Right ventricle myocardium superior (tissue), 1 donor: ENCODE data around the gene RGR. TPM values are rescaled to one million over a fixed set of nuclear protein-coding genes. Genes with fewer than 3 reads are reported as not detected.

Source experiments
- ATAC-seq: fragments of 200-7000 bp; cut with Tn5 transposase; one replicate; pipeline ENCODE4 v1.9.1; 2020; ENCODE audit warnings: mild to moderate bottlenecking; ENCODE audit not compliant: poor library complexity
- DNase-seq: peaks from one replicate; pipeline ENCODE4 v3.0.0-alpha.2; 2020
- intact Hi-C: fragments of 100-400 bp; cut with DNase I; formaldehyde crosslinking; loops from one replicate; pipeline ENCODE4 v1.11.2; 2022
- long read RNA-seq: library from polyadenylated mRNA; unstranded; transcript quantifications from one replicate; pipeline ENCODE4 v2.0.0, GENCODE V29; 2021
- total RNA-seq: library from RNA; stranded (reverse); fragmentation: NEBNext Ultra II Directional; extraction: Animal tissue kit (Norgen Biotek cat#: 25700); gene quantifications from one replicate; pipeline ENCODE4 v1.2.1, GENCODE V29; 2021
- donor health status: DM: no; HTN: yes; CAD: no; lungs with severe emphysema.

Gene RGR, protein sequence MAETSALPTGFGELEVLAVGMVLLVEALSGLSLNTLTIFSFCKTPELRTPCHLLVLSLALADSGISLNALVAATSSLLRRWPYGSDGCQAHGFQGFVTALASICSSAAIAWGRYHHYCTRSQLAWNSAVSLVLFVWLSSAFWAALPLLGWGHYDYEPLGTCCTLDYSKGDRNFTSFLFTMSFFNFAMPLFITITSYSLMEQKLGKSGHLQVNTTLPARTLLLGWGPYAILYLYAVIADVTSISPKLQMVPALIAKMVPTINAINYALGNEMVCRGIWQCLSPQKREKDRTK
- total RNA-seq = 1.7 TPM
- long read RNA-seq, partial matches to known transcripts = 0 of 3 reads
- long read RNA-seq, other reads (novel, unspliced or antisense) = 2 of 3 reads

GRCh38 chr10:84244651-84245270, at the start of gene RGR:
RGR (plus strand) TSS chr10:84245053; CDS start chr10:84245091, 38 bp downstream.
- intact Hi-C loops = no loop called here
- peak; percentile 91 for ATAC-seq
- DNase-seq = peak; percentile 70

- ATAC-seq = no peak
- DNase-seq = no peak
- intact Hi-C loops = no loop called here
Measured at GRCh38 chr10:84196083-84196482, 48.8 kb upstream of the RGR start.

DNA sequence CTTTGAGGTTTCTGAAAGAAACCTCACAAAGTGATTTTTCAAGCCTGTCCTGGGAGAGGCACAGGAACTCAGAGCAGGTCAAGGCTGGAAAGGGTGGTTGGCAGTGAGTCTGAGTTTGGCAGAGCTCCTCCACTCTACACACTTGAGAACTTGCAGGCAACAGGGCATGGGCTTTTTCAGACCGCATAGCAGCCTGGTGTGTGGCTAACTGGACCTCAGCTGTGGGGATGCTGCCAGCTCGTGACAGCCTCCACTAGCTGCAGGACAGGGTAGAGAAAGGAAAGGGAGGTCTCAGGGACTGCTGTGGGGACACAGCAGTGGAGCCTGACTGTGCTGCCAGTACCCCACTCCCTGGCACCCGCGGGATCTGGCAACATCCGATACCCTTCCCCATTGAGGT, 47.9 kb upstream of the RGR start:
- ATAC-seq = peak; percentile 86

GRCh38 chr10:84197643-84198042, 47.2 kb upstream of the RGR start:
- intact Hi-C loops = no loop called here
- ATAC-seq = no peak

More for the DNA sequence above, 47.9 kb upstream of the RGR start:
- DNase-seq = peak; percentile 65
- intact Hi-C loops = no loop called here

GRCh38 chr10:84198206-84198915, 46.5 kb upstream of the RGR start:
- intact Hi-C loops = no loop called here
- no peak for DNase-seq
- no peak for ATAC-seq

More at GRCh38 chr10:84197643-84198042, 47.2 kb upstream of the RGR start:
- DNase-seq = no peak

DNA sequence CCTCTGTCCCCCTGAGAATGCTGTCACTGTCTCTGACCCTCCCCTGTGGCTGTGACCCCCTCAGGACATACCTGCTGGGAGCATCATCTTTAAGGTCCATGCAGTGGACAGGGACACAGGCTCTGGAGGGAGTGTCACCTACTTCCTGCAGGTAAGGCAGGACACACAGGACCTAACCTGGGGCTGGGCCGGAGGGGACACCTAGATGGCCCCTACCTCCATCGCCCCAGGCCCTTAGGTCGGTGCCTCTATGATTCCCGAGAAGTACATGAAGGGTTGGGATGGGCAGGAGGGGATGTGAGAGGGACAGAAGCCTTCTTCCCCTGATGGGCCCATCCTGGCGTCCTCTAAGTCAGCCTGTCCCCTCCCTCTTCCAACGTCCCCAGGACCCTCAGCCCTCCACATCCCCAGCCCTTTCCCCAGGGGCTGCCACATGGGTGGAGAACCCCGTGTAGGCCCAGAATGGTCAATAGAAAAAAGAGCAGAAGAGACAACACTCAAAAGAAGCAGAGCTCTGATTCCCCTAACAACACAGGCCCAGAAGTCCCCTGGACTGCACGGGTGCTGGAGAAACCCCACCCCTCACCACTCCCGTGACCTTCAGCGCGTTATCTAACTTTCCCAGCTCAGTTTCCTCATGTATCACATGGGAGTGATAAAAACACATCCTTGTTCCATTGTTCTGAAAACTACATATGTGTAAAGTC, 44.2 kb upstream of the RGR start:
- ATAC-seq (no peak), DNase-seq (no peak)
- intact Hi-C loops = no loop called here

- no peak for ATAC-seq
- intact Hi-C loops = no loop called here
Measured at GRCh38 chr10:84201244-84201606, 43.6 kb upstream of the RGR start.

DNA sequence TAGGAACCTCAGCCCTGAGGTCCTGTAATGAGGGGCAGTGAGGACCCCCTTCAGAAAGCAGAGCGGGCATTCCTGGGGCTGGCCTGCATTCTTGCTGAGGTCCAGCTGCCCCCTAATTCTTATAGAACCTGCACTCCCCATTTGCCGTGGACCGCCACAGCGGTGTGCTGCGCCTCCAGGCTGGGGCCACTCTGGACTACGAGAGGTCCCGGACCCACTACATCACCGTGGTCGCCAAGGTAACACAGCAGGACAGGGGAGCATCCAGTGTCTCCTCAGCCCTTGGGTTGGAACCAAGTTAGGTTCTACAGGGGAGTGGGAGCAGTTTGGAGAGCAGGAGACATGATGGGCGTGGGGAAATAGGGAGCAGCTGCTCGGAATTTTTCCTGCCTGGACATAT, 43.2 kb upstream of the RGR start:
- DNase-seq (no peak), ATAC-seq (no peak)
- intact Hi-C loops = no loop called here

More at GRCh38 chr10:84201244-84201606, 43.6 kb upstream of the RGR start:
- no peak for DNase-seq

DNA sequence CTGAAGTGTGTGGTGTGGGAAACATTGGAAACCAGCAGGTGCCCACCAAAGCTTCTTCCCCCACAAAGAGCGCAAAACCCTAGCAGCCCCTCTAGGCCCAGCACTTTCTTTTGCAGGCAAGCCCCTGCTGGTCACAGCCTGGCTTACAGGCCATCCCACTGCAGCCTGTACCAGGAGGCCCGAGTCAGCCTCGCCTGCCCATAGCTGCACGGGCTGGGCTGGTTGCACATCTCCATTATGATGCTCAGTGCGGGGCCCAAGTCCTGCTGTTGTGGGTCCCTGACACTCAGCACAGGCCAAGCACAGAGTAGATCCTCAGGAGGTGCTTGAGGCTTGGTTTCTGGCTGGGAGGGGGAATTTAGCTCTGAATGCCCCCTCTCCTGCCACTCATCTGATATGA, 42.5 kb upstream of the RGR start:
- no peak for DNase-seq
- no peak for ATAC-seq
- intact Hi-C loops = no loop called here

GRCh38 chr10:84204122-84204521, 40.7 kb upstream of the RGR start:
- intact Hi-C loops = loop anchor here (2.0 kb wide), 1 partner anchor 55 kb away; no protein-coding TSS in a partner anchor
- no peak for ATAC-seq

DNA sequence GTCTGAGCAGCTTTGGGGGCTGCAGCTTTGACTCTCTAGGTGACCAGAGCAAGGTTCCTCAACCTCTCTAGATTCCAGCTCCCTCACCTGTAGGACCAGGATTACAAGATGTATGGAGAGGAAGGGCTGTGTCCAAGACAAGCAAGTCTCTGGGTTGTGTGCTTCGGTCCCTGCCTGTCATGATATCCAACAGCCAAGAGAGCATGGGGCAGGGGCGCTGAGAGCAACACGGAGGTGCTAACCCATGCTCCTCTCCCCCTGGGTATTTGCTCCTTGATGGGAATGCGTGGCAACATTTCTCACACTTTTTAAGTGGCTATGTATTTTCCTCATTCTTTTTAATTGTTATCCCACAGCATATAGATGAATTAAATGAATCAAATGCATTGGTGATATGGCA, 40.2 kb upstream of the RGR start:
- intact Hi-C loops = loop anchor here (2.0 kb wide), 1 partner anchor 56 kb away; no protein-coding TSS in a partner anchor
- ATAC-seq = no peak
- DNase-seq = no peak

More at GRCh38 chr10:84204122-84204521, 40.7 kb upstream of the RGR start:
- DNase-seq = no peak

GRCh38 chr10:84205049-84205852, 39.6 kb upstream of the RGR start:
- intact Hi-C loops = loop anchor here (2.0 kb wide), 1 partner anchor 56 kb away; no protein-coding TSS in a partner anchor
- DNase-seq (peak; percentile 67), ATAC-seq (peak; percentile 82)

- intact Hi-C loops = loop anchor here (2.0 kb wide), 1 partner anchor 57 kb away; no protein-coding TSS in a partner anchor
Measured at GRCh38 chr10:84205853-84206525, 38.9 kb upstream of the RGR start.

DNA sequence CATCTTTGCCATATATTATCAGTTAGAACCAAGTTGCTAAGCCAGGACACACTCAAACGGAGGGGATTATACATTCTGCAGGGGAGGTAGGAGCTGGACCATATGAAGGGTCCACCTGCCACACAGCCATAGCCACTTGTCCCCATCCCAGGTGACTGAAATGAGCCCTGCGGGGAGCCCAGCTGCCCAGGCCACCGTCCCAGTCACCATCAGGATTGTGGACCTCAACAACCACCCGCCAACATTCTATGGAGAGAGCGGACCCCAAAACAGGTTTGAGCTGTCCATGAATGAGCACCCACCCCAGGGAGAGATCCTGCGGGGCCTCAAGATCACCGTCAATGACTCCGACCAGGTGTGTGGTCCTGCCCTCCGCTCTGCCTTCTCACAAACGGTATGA, 36.8 kb upstream of the RGR start:
- ATAC-seq = no peak
- no peak for DNase-seq
- intact Hi-C loops = no loop called here

More at GRCh38 chr10:84205853-84206525, 38.9 kb upstream of the RGR start:
- DNase-seq = no peak
- no peak for ATAC-seq

DNA sequence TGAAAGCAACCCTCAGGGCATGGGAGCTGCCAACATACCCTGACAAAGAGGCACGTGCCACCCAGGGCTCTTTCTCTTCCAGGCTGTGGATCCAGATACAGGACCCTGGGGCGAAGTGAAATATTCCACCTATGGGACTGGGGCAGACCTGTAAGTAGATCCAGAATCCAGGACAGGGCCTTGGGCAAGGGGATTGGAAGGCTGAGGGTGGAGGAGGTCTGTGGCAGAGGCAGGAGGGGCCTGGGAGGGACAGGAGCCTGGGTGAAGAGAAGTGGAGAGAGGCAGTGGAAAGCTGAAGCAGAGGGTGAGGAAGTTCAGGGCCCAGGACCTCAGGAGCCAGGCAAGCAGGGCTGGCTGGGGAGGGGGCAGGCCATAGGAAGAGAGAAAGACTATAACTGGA, 33.3 kb upstream of the RGR start:
- intact Hi-C loops = no loop called here
- ATAC-seq = no peak
- DNase-seq = no peak

DNA sequence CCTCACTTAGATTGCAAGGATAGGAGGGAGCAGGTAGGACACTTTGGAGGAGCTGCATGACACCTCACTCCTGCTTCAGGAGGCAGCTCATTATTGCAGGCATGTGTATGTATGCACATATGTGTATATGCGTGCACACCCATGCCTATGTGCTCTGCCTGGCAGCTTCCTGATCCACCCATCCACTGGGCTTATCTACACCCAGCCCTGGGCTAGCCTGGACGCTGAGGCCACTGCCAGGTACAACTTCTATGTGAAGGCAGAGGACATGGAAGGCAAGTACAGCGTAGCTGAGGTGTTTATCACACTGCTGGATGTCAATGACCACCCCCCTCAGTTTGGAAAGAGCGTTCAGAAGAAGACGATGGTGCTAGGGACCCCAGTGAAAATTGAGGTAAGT, 32.8 kb upstream of the RGR start:
- no peak for ATAC-seq
- intact Hi-C loops = no loop called here
- no peak for DNase-seq

DNA sequence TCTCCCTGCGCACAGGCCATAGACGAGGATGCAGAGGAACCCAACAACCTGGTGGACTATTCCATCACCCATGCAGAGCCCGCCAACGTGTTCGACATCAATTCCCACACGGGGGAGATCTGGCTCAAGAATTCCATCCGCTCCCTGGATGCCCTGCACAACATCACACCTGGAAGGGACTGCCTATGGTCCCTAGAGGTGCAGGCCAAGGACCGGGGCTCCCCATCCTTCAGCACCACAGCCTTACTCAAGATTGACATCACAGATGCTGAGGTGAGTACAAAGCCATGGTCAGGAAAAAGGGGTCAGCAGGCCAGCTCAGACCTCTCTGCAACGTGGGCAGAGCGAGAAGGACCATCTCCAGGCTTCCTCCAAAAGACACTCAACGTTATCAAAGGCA, 31.8 kb upstream of the RGR start:
- no peak for DNase-seq
- no peak for ATAC-seq
- intact Hi-C loops = no loop called here
